GM12891 (cell line): Measurements from ENCODE around the gene DNASE1L2.

Source experiments
- PAX5 ChIP-seq: IDR thresholded peaks from 2 replicates; pipeline ENCODE4 v1.6.1; 2011; ENCODE audit warnings: low read length, moderate library complexity, mild to moderate bottlenecking; ENCODE audit not compliant: insufficient read depth, severe bottlenecking
- POLR2A ChIP-seq: IDR thresholded peaks from 2 replicates; pipeline ENCODE4 v1.6.1; 2011; ENCODE audit warnings: low read depth, low read length, control low read depth
- POLR2AphosphoS5 ChIP-seq: IDR thresholded peaks from 2 replicates; pipeline ENCODE4 v1.6.1; 2011; ENCODE audit warnings: low read depth, low read length, control low read depth
- POU2F2 ChIP-seq: IDR thresholded peaks from 2 replicates; pipeline ENCODE4 v1.6.1; 2011; ENCODE audit warnings: low read depth, mild to moderate bottlenecking, control low read depth, low read length, moderate library complexity
- SPI1 ChIP-seq: IDR thresholded peaks from 2 replicates; pipeline ENCODE4 v1.6.1; 2011; ENCODE audit warnings: low read depth, low read length, control low read depth
- TAF1 ChIP-seq: IDR thresholded peaks from 2 replicates; pipeline ENCODE4 v1.6.1; 2011; ENCODE audit warnings: low read depth, low read length, control low read depth

- TF ChIP-seq POLR2A (no peak), POLR2AphosphoS5 (no peak), TAF1 (no peak), SPI1 (no peak), PAX5 (no peak), POU2F2 (no peak)
These were observed 49.7 kb upstream of the DNASE1L2 start for GRCh38 chr16:2186505-2186904.
